Umbilical cord (tissue), 2 donors: ENCODE results near the gene PKDREJ. TPM values are rescaled to one million over a fixed set of nuclear protein-coding genes. Genes with fewer than 3 reads are reported as not detected.

Experiments
- DNase-seq: peaks from one replicate; pipeline ENCODE4 v3.0.0-alpha.2; 2015; ENCODE audit warnings: low spot score
- total RNA-seq: library from RNA; depleted of rRNA; stranded (reverse); fragments of >200 nt; gene quantifications from one replicate; pipeline ENCODE4 v1.2.3, GENCODE V29; 2014; ENCODE audit warnings: low replicate concordance; ENCODE audit not compliant: insufficient read depth

PKDREJ gene
- total RNA-seq, 1 donor from 2014 or later, result 2.4 TPM

GRCh38 chr22:46240073-46240472 is 23.1 kb downstream of the PKDREJ start:
- no peak for DNase-seq

GRCh38 chr22:46239261-46240048 is 23.7 kb downstream of the PKDREJ start:
- DNase-seq, result no peak

GRCh38 chr22:46238541-46238940 is 24.6 kb downstream of the PKDREJ start:
- DNase-seq, result no peak

- DNase-seq, result no peak
Observed at GRCh38 chr22:46237453-46238124, 25.6 kb downstream of the PKDREJ start.

GRCh38 chr22:46234969-46235368 is 28.2 kb downstream of the PKDREJ start:
- no peak for DNase-seq

- peak; percentile 30 for DNase-seq
Observed at GRCh38 chr22:46233231-46233630, 29.9 kb downstream of the PKDREJ start.

- no peak for DNase-seq
Observed at GRCh38 chr22:46230262-46230901, 32.8 kb downstream of the PKDREJ start.

- no peak for DNase-seq
Observed at GRCh38 chr22:46229701-46230100, 33.4 kb downstream of the PKDREJ start.

- DNase-seq, result no peak
Observed at GRCh38 chr22:46226577-46226976, 36.6 kb downstream of the PKDREJ start.

GRCh38 chr22:46225631-46226030 is 37.5 kb downstream of the PKDREJ start:
- no peak for DNase-seq

GRCh38 chr22:46224898-46225290 is 38.2 kb downstream of the PKDREJ start:
- no peak for DNase-seq

- DNase-seq, result no peak
Observed at GRCh38 chr22:46224044-46224897, 38.9 kb downstream of the PKDREJ start.

- DNase-seq, result no peak
Observed at GRCh38 chr22:46220921-46221320, 42.2 kb downstream of the PKDREJ start.

- no peak for DNase-seq
Observed at GRCh38 chr22:46219636-46220035, 43.5 kb downstream of the PKDREJ start.

- no peak for DNase-seq
Observed at GRCh38 chr22:46214616-46215015, 48.5 kb downstream of the PKDREJ start.

GRCh38 chr22:46214149-46214548 is 49.0 kb downstream of the PKDREJ start:
- no peak for DNase-seq

- no peak for DNase-seq
Observed at GRCh38 chr22:46213052-46213451, 50.1 kb downstream of the PKDREJ start.

GRCh38 chr22:46212195-46212594 is 50.9 kb downstream of the PKDREJ start:
- no peak for DNase-seq

GRCh38 chr22:46209262-46209661 is 53.9 kb downstream of the PKDREJ start:
- no peak for DNase-seq
